ENCODE results near the gene CACUL1.

GRCh38 chr10:118769898-118770600 lies 15.3 kb upstream of the CACUL1 start:
- TF ChIP-seq POLR2A (IDR thresholded peaks at IDR 0.05; ENCODE audit: low read length), result no peak
- TF ChIP-seq GATA1 (IDR thresholded peaks at IDR 0.05; ENCODE audit: low read depth, low read length), result no peak

Measured in erythroblast (primary cell).